Colon (tissue), 2 donors: ENCODE data around the gene CDH13.

Experiments used
- FAIRE-seq: peaks from 2 replicates; lab custom pipeline; 2012; peaks lifted over from hg19 to GRCh38; lab: Jason Lieb, UNC
- donor health status: control.
- donor health status: control.

CDH13 gene

GRCh38 chr16:82748026-82748425 is 121.3 kb downstream of the CDH13 start:
- no peak for FAIRE-seq

GRCh38 chr16:82750068-82750467 is 123.3 kb downstream of the CDH13 start:
- no peak for FAIRE-seq

GRCh38 chr16:82751020-82751419 is 124.3 kb downstream of the CDH13 start:
- FAIRE-seq = no peak

GRCh38 chr16:82752172-82752571 is 125.4 kb downstream of the CDH13 start:
- no peak for FAIRE-seq

- FAIRE-seq = no peak
These were observed 127.1 kb downstream of the CDH13 start for GRCh38 chr16:82753821-82754220.

DNA sequence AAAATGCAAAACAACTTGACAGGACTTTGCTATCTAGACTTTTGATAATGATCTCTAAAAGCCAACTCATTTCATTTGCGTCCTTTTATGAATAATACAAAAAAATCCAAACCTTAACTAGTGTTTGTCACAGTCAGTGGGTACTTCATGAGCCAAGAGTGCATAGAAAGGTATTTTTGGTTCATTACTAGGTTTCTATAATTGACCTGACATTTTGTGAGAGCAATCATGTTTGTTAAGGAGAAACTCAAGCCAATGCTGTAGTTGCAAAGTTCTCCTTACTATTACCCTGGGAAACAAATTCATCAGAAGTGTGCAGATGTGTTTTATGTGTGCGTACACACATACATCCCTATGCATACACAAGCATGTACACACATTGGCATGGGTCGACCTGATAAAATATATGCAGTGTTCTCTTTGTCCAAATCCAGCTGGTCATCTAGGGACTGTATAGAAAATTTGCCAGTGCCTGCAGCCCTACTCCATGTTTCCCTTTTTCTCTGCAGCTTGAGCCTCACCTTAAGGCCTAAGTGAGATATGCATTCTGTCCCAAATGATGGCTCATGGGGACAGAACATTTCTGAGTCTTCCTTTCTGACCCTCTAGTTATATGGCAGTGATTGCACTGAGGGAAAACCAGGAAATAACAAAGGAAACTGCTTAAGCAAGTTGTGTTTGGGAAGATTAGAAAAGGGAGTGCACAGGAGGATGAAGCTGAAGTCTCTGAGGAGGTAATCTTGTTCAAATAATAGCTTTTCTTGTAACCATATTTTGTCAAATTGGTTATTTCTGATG is 128.1 kb downstream of the CDH13 start:
- FAIRE-seq = no peak

DNA sequence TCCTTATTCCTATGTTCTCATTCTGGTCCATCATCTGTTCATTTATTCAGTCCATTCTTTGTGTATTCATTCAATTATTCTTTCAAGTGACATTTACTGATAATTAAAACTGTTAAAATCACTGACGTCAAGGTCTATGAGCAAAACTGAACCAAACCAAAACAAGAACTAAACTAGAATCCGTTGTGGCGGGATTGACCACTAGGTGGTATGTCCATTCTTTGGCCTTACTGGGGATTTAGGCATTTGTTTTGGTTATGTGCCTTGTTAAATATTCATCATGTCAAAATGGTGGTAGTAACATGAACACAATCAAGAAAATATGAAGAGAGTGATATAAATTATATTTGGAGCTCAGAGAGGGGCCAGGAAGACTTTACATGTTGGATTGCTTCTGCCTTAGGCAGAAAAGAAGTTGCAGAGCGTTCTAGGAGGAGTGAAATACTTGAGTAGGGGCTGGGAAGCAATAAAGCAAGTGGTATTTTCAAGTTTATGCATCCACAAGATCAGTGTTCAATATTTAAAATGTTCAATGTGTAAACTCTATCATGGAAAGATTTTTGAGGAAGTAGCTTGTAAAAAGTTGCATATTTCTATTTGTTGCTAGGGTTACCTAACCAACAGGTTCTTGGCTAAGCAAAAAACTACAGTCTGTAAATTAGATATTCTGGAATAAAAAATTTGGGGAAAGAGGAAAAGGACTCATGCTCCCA is 129.0 kb downstream of the CDH13 start:
- FAIRE-seq = no peak

DNA sequence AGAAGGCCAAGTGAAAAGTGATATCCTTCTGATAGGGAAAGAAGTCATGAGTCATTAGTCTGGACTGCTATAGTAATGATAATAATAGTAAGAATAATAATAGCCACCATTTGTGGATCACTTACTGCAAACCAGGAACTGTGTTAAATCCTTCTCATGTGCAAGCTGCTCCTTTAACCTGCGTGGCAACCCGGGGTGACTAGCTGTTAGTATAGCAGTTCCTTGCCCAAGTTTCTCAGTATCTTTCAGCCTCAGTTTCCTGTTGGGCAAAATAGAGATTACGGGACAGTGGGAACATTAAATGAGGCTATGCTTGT is 129.5 kb downstream of the CDH13 start:
- FAIRE-seq = no peak

- FAIRE-seq = no peak
These were observed 131.6 kb downstream of the CDH13 start for GRCh38 chr16:82758406-82758805.

DNA sequence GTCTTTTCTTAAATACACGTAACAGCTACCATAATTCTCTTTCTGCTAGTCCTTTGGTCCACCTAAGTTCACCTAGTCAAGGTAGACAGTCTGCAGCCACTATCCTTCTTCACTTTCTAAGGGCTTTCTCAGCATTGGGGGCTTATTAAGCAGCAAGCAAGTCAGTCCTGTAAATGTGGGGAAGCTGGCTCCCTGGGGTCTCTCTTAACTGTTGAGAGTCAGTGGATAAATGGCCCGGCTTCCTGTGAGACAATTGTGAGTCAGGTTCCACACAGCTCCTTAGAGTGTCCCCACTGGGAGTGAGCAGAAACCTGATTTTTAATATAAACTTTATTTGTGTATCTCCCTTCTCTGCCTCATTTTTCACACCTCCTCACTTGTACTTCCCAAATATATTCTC is 132.1 kb downstream of the CDH13 start:
- no peak for FAIRE-seq

DNA sequence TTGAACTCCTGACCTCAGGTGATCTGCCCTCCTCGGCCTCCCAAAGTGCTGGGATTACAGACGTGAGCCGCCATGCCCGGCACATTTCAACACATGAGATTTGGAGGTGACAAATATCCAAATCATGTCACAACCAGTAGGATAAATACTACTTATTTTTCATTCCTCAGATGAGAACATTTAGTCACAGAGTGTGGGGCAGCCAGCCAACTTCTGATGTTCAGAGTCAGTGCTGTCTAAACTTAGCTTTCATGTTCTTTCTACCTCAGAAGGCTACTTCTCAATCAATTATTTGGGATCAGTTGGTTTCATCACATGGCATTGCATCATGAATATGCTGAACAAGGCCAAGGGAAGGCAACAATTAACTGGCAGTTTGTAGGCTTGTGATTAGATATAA is 134.5 kb downstream of the CDH13 start:
- no peak for FAIRE-seq

GRCh38 chr16:82761858-82762257 is 135.1 kb downstream of the CDH13 start:
- no peak for FAIRE-seq

GRCh38 chr16:82763371-82763770 is 136.6 kb downstream of the CDH13 start:
- FAIRE-seq = no peak

DNA sequence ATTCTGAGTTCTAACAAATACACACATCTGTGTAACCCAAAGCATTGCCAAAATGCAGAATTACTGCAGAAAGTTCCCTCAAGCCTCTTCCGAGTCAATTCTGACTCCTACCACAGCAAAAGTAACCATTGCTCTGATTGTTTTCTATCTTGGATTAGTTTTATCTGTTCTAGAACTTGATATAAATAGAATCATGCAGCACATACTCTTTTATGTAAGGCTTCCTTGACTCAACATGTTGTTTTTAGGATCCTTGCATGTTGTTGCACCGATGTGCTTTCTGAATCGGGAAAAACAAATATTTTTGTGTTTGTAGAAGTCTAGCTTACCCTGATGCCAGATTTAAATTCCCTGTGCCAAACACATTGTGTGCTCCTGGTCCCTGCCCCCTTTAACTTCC is 140.4 kb downstream of the CDH13 start:
- no peak for FAIRE-seq

- FAIRE-seq = no peak
These were observed 141.0 kb downstream of the CDH13 start for GRCh38 chr16:82767808-82768207.

GRCh38 chr16:82769845-82770244 is 143.1 kb downstream of the CDH13 start:
- no peak for FAIRE-seq

DNA sequence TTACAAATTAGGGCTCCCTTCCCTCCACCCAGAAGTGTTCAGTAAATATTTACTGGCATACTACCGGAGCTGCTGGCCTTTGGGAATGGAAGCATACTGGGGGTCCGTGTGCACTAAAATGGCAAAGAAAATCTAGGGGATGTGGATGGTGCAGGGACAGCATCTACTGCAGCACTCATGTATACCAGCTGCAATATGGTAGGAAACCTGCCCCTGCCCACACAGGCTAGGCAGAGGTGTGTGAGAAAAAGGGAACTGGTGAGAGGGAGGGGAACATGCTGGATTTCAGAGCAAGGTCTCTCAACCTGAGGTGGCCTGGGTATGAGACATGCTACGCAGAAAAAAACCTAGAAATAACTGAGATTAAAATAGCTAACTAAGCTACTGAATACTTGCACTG is 145.4 kb downstream of the CDH13 start:
- no peak for FAIRE-seq

DNA sequence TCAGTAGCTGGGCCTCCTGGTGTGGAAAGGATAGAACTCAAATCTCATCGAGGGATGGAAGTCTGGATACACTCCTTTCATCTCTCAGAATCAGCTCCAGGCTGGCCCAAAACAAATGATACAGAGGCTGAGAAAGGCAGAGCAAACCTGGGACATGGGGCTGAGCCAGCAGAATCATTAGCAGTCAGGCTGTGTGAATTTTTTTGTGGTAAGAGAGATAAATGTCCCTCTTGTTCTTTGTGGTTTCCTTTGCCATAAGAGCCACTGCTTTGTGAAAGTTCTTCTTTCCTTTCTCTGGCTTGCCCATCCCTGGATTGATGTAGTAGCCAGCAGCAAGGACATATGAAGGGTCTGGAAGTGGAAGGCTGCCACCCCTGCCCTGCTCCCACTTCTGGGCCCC is 146.2 kb downstream of the CDH13 start:
- FAIRE-seq = no peak

- no peak for FAIRE-seq
These were observed 149.8 kb downstream of the CDH13 start for GRCh38 chr16:82776470-82777146.

DNA sequence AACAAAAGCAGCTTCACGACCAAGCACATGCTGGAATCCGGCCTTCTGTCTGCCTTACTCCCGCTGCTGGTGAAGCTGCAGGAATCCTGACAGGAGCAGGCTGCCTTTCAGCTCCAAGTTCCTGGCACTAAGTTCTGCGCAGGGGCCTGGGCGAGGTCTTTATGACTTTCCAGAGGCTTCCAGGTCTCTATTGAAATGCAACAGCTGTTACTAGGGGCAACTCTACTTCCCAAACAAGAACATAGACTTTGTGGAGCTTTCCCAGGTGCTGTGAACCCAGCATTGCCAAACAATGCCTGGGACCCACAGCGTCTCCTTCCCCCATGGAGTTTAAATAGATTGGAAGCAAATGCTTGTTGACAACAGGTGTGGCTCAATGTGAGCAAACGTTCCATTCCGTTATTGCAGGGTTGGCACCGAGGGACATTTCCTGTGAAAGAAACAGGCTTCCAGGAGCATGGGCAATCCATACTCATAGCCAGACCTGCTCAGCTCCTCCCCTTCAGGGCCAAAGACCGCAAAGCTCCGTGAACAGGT is 156.0 kb downstream of the CDH13 start:
- FAIRE-seq = no peak

DNA sequence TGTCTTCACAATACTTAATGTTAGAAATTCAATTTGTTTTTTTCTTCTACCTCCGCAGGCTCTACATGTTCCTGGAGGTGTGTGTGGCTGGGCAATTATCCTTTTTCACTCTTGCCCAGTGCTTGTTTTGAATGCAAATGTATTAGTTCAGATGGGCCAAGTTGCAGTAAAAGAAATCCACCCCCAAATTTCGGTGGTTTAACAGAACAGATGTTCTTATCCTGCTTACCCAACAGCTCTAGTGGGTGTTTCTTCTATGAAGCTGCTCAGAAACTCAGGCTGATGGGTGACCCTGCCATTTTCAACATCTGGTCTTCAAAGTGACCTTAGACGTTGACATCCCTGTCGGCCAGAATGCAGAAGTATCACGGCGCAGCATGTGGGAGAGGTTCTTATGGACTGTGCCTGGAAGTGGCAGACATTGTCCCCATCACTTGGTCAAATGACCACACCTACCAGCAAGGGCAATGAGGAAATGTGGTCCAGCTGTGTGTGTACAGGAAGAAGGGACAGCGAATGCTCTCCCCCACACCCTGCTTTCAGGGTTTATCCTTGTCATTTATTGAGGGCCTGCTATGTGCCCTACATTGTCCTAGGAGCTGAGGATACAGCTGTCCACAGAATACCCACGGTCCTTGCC is 157.3 kb downstream of the CDH13 start:
- no peak for FAIRE-seq

GRCh38 chr16:82784573-82784968 is 157.8 kb downstream of the CDH13 start:
- FAIRE-seq = no peak

GRCh38 chr16:82788225-82788624 is 161.5 kb downstream of the CDH13 start:
- no peak for FAIRE-seq
